Duodenal mucosa (tissue), 2 donors: ENCODE results near the gene PYM1.
A peak's percentile ranks its signal among the peaks of the same experiment; 100 is the strongest.

Source experiments
- H3K27ac ChIP-seq: one replicate; pipeline ENCODE4 v1.7.0; 2013; ENCODE audit warnings: low read depth, low read length
- H3K27me3 ChIP-seq, 2 donors: one replicate each; pipeline ENCODE4 v1.7.0; 2013; ENCODE audit warnings: low read length in 2 of 2, control low read depth in 1 of 2; ENCODE audit not compliant: insufficient read depth in 2 of 2, control insufficient read depth in 1 of 2
- H3K36me3 ChIP-seq, 2 donors: one replicate each; pipeline ENCODE4 v1.7.0; 2013; ENCODE audit warnings: low read length in 2 of 2, control low read depth in 1 of 2; ENCODE audit not compliant: insufficient read depth in 2 of 2, control insufficient read depth in 1 of 2
- H3K4me1 ChIP-seq, 2 donors: one replicate each; pipeline ENCODE4 v1.7.0; 2013; ENCODE audit warnings: low read length in 2 of 2, control low read depth in 1 of 2; ENCODE audit not compliant: insufficient read depth in 2 of 2, control insufficient read depth in 1 of 2
- H3K4me3 ChIP-seq, 2 donors: one replicate each; pipeline ENCODE4 v1.7.0; 2013; ENCODE audit warnings: low read length in 2 of 2, low read depth in 1 of 2
- H3K9ac ChIP-seq, 2 donors: one replicate each; pipeline ENCODE4 v1.7.0; 2013; ENCODE audit warnings: low read length in 2 of 2, low read depth in 1 of 2
- H3K9me3 ChIP-seq, 2 donors: one replicate each; pipeline ENCODE4 v1.7.0; 2013; ENCODE audit warnings: low read length in 2 of 2, control low read depth in 1 of 2; ENCODE audit not compliant: control insufficient read depth in 1 of 2

PYM1 gene

DNA sequence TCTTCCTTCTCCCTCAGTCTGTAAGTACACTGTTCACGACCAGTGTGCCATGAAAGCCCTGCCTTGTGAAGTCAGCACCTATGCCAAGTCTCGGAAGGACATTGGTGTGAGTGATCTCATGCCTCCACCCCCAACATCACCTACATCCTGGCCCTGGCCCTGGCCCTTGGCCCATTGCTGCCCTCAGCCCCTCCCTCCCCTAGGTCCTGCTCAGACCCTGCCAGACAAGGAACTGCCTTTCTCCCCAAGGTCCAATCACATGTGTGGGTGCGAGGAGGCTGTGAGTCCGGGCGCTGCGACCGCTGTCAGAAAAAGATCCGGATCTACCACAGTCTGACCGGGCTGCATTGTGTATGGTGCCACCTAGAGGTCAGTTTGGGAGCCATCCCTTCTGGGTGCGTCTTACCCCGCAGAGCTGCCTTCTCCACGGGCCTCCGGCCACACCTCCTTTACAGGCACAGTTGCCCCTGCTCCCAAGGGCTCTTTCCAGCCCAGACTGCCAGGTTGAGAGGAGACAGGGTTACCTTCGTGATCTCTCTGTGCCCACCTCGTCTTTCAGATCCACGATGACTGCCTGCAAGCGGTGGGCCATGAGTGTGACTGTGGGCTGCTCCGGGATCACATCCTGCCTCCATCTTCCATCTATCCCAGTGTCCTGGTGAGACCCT, 12.5 kb upstream of the PYM1 start:
- H3K27me3 ChIP-seq: no peaks in the 10 kb centered on the region
- peak overlapping the region; percentile 6 to 52 for H3K9ac ChIP-seq
- H3K36me3 ChIP-seq: peaks cover 34 to 82% of the 10 kb centered on the region in 2 donors
- H3K4me1 ChIP-seq: peaks cover 9 to 22% of the 10 kb centered on the region in 2 donors
- peak overlapping the region in 1 of 2 donors; percentile 16 for H3K4me3 ChIP-seq
- no peak overlapping the region for H3K27ac ChIP-seq
- no peaks in the 10 kb centered on the region for H3K9me3 ChIP-seq

DNA sequence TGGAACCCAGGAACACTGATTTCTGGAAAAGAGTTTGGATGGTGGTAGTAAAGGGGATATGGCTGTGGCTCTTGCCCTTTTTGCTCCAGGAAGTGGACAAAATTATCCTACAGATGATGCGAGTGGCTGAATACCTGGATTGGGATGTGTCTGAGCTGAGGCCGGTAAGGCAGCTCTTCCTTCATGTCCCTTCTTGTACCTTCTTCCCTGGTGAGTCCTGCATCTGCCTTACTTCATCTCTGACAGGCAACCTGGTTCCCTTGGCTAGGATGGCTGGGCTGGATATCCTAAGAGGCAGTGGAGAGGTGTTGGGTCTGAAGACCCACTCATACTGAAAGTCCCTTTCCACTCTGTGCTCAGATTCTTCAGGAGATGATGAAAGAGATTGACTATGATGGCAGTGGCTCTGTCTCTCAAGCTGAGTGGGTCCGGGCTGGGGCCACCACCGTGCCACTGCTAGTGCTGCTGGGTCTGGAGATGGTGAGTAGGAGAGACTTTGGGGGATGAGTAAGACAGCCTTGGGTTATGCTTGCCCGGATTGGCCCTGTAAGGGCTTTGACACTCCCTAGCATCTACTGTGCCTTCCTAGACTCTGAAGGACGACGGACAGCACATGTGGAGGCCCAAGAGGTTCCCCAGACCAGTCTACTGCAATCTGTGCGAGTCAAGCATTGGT, 11.3 kb upstream of the PYM1 start:
- Histone ChIP-seq H3K9me3 (no peaks in the 10 kb centered on the region), H3K36me3 (peaks cover 34 to 69% of the 10 kb centered on the region in 2 donors), H3K27ac (no peak overlapping the region), H3K4me3 (no peak overlapping the region), H3K9ac (no peak overlapping the region), H3K27me3 (no peaks in the 10 kb centered on the region), H3K4me1 (peaks cover 19 to 34% of the 10 kb centered on the region in 2 donors)

DNA sequence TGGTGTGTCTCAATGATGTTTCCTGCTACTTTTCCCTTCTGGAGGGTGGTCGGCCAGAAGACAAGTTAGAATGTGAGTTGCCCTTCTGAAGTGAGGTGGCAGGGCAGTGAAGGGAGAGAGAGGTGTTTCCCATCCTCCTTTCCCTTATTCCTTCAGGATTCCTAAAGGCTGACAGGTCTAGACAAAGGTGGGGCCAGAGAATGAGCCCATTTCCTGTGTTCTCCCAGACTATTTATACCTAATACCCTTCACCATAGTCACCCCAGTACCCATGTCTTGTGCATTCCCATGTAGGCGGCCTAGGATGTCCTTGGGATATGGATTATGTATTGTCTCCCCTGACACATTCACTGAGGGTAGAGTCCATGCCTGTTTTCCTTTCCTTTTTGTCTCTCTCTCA, 10.3 kb upstream of the PYM1 start:
- peaks cover 34 to 60% of the 10 kb centered on the region in 2 donors for H3K36me3 ChIP-seq
- no peak overlapping the region for H3K27ac ChIP-seq
- H3K9ac ChIP-seq: no peak overlapping the region
- no peaks in the 10 kb centered on the region for H3K27me3 ChIP-seq
- H3K4me1 ChIP-seq: peaks cover 26 to 44% of the 10 kb centered on the region in 2 donors
- no peak overlapping the region for H3K4me3 ChIP-seq
- H3K9me3 ChIP-seq: no peaks in the 10 kb centered on the region

DNA sequence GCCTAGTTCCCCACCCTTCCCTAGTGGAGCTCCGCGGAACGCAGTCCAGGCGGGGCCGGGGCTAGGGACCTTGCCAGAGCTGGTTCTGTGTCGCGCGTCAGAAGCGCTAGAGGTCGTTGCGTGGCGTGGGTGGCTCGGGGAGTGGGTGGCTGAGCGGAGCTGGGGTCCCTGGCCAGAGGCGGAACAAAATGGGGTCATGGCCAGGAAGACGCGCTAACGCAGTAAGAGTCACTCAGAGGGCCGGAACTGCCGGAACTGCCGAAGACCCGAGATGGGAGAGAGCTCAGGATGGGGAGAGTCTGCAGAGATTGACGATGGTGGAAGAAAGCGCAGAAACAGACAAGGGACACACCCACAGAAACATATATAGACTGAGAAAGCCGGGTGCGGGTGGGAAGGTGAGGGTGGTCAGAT, 8.1 kb upstream of the PYM1 start:
- Histone ChIP-seq H3K4me3 (peak overlapping the region; percentile 3 to 33), H3K36me3 (peaks cover 20 to 39% of the 10 kb centered on the region in 2 donors), H3K27ac (no peak overlapping the region), H3K4me1 (peaks cover 38 to 50% of the 10 kb centered on the region in 2 donors), H3K27me3 (no peaks in the 10 kb centered on the region), H3K9me3 (no peaks in the 10 kb centered on the region), H3K9ac (peak overlapping the region; percentile 5 to 13)

DNA sequence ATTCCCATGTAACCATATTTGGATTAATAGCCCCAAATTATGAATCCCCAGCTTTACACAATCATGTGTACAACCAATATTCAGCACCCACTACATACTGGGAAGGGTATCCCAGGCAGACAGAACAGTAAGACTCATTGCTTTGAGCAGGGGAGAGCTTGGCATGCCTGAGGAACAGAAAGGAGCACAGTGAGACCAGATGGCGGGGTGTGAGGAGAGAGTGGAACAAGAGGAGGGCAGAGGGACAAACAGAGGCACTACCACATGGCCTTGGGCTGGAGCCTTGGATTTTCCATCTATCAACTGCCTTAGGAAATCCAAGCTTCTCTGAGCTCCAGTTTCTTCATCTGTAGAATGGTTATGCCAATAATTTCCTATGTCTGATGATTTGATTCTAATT, 7.1 kb upstream of the PYM1 start:
- H3K27me3 ChIP-seq: no peaks in the 10 kb centered on the region
- H3K9me3 ChIP-seq: no peaks in the 10 kb centered on the region
- H3K4me3 ChIP-seq: peak overlapping the region; percentile 14 to 33
- peaks cover 16 to 34% of the 10 kb centered on the region in 2 donors for H3K36me3 ChIP-seq
- H3K27ac ChIP-seq: no peak overlapping the region
- no peak overlapping the region for H3K9ac ChIP-seq
- H3K4me1 ChIP-seq: peaks cover 37 to 48% of the 10 kb centered on the region in 2 donors

DNA sequence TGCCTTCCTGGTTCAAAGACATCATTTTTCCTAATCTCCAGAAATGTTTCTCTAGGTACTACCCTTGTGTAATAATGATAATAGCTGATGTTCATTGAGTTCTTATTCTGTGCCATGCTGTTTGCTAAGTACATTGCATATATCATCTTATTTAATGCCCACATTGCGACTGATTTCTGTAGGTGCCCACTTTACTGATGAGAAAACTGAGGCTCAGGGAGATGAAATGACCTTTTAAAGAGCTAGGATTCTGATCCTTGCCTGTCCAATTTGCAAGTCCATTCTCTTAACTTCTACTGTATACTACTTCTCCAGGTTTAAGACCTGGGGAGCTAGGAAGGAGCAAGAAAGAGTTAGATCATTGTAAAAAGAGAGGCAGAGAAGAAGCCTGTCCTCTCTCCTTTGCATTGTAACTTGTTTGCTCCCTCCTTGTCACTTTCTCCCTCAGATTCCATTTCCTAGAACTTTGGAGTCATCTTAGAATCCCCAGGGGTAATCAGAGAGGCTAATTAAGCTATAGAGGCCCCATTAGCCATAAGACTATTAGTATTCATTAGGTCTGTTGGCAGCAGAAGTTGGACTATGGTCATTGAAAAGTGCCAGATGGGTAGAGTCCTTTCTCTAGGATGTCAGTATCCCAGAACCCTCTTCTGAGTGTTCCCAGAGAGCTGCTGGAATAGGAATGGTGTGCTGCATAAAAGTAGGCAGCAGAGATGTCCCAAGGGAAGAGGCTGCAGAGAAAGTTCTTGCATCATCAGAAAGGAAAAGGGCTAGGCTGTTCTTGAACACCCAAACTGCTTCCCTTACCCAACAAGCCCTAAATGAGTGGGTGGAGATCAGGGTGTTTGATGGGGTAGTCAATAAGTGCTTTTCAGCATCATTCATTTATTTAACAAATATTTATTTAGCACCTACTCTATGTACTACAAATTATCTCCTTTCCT, 6.4 kb upstream of the PYM1 start:
- Histone ChIP-seq H3K27ac (peak overlapping the region; percentile 28), H3K4me1 (peaks cover 42 to 48% of the 10 kb centered on the region in 2 donors), H3K36me3 (peaks cover 13 to 29% of the 10 kb centered on the region in 2 donors), H3K9me3 (no peaks in the 10 kb centered on the region), H3K4me3 (peak overlapping the region; percentile 13 to 84), H3K27me3 (no peaks in the 10 kb centered on the region), H3K9ac (peak overlapping the region; percentile 12 to 23)

DNA sequence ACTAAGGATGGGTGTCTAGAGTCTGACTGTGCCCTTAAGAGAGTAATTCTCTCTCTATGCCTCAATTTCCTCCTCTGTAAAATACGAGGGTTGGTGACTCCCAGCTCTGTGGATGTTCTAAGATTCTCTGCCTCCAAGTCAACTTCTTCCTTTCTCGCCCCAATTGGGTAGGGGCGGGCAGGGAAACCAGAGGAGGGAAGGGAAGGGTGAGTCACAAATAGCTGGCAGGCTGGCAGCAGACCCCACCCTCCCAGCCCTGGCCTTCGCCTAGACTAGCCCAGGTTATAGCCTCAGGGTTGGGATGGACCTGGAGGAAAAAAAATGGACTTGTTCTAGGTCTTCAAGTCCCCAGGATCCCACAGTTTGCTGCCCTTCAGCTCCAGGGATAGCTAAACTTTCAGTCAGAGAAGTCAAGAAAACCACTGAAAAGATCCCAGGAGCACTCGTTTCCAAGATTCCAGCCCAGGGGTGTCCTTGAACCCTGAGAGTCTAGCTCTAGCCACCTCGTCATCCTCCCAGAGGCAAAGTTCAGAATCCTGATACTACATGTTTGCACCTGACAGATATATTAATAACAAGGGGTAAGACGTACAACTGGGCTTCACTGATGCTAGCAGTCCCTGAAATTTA, 5.6 kb upstream of the PYM1 start:
- Histone ChIP-seq H3K36me3 (peaks cover 6 to 23% of the 10 kb centered on the region in 2 donors), H3K4me3 (peak overlapping the region; percentile 84 to 88), H3K9ac (peak overlapping the region; percentile 88 to 98), H3K27ac (peak overlapping the region; percentile 88), H3K27me3 (no peaks in the 10 kb centered on the region), H3K9me3 (no peaks in the 10 kb centered on the region), H3K4me1 (peaks cover 43 to 53% of the 10 kb centered on the region in 2 donors)

DNA sequence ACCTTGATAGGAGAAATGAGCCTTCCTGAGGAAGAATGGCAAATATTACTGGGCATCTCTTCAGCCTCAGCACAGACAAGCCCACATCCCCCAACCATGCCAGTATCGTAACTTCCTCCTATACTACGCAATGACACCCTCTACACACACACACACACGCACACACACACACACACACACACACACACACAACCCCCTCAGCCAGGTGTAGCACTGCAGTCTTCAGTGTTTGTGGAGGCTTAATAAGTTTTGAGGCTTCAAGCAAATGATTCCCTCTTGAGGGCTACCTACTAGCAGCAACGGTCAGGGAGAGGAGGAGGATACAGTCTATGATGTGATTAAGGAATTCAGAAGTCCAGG, 4.8 kb upstream of the PYM1 start:
- Histone ChIP-seq H3K9ac (peak overlapping the region; percentile 88 to 98), H3K27me3 (no peaks in the 10 kb centered on the region), H3K4me3 (peak overlapping the region; percentile 84 to 88), H3K36me3 (peaks cover 5 to 17% of the 10 kb centered on the region in 2 donors), H3K27ac (peak overlapping the region; percentile 88), H3K4me1 (peaks cover 43 to 53% of the 10 kb centered on the region in 2 donors), H3K9me3 (no peaks in the 10 kb centered on the region)

DNA sequence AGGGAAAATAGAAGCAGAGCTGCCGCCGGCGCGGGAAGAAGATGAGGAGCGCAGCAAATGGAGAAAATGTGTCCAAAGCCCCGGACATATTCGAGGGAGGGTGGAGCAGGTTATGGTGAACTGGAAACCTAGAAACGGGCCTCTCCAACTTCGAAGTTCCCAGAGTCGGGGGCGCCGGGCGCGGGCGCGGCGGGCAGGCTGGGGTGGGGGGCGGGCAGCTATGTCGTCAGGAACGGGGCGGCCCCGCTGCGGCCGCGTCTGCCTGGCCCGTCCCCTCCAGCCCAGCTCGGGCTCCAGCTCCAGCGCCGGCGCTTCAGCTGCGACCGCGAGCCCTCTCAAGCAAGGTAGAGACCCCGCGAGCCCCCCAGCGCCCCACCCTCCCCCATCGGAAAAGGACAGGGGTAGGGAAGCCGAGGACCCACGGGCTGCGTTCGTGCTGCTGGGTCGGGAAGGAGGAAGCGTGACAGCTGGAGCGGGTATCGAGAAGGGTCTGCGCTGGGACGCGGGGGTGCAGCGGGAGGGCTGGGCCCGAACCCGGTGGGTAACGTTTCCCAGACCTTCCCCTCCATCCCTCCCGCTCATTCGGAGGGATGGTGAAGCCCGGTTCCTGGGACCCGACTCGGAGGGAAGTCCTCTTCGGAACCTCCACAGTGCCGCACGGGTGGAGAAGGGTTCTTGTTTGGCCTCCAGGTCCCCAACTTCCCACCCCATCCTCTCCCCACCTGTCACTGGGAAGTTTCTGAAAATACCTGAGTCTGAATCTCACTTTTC, 4.3 kb upstream of the PYM1 start:
- H3K9ac ChIP-seq: peak overlapping the region; percentile 88 to 98
- peaks cover 1 to 11% of the 10 kb centered on the region in 2 donors for H3K36me3 ChIP-seq
- peaks cover 43 to 53% of the 10 kb centered on the region in 2 donors for H3K4me1 ChIP-seq
- no peaks in the 10 kb centered on the region for H3K27me3 ChIP-seq
- H3K9me3 ChIP-seq: no peaks in the 10 kb centered on the region
- H3K4me3 ChIP-seq: peak overlapping the region; percentile 84 to 88
- peak overlapping the region; percentile 88 for H3K27ac ChIP-seq
